Brain pericyte (primary cell): Measurements from ENCODE around the gene C8A.

Experiments
- DNase-seq: peaks from one replicate; pipeline ENCODE4 v3.0.0-alpha.2; 2012; ENCODE audit warnings: low read depth, low spot score

C8A gene

GRCh38 chr1:56924116-56924515 lies 69.5 kb downstream of the C8A start:
- no peak for DNase-seq

DNA sequence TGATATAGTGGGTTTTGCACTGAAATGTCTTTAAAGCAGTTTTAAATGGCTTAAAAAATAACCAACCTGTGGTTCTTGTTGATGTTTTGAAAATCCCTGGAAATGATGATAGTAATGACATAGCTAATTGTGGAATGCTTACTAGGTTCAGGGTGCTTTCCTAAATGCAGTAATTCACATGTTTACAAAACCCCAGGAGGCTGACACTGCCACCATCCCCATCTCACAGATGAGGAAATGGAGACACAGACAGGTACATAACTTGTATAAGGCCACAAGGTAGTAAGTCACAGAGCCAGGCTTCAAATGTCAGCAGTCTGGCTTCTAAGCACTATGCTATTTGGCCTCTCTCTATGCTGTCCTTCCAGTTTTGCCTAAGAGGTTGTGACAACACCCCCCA lies 70.6 kb downstream of the C8A start:
- DNase-seq, result no peak

DNA sequence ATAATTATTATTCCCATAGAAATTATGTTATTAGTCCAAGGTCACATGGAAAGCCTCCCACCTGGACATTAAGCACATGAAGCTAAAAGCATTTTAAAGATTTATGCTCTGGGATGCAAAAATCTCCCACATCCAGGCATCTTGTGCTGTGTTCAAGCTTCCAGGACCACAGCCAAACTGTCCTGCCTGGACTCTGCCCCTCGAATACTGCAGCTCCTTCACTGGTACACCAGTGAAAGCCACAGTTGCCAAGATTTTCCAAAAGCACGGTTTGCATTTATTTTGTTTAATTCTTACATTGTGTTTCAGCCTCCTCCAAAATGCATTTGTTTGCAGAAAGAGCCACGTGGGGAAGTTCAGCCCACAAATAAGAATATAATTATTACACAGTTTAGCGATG lies 72.6 kb downstream of the C8A start:
- DNase-seq, result no peak

DNA sequence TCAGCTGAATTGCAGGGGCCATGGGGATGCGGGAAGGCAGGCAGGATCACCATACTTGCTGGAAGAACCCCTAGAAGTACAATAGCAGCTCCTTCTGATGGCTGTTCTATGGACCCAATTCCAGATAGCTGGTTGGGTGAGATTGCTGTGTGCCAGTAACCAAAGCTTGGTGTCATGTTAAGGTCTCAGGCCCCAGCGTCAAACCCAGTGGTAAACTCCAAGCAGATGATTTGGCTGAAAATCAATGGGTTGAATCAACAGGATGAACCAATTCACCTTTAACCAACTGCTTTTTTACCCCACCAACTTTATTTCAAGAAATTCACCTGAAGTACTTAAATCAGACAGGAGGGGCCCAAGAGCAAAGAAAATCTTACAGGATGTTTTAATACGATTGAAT lies 73.4 kb downstream of the C8A start:
- DNase-seq, result no peak

- DNase-seq, result no peak
These were observed 74.9 kb downstream of the C8A start for GRCh38 chr1:56929492-56929891.

DNA sequence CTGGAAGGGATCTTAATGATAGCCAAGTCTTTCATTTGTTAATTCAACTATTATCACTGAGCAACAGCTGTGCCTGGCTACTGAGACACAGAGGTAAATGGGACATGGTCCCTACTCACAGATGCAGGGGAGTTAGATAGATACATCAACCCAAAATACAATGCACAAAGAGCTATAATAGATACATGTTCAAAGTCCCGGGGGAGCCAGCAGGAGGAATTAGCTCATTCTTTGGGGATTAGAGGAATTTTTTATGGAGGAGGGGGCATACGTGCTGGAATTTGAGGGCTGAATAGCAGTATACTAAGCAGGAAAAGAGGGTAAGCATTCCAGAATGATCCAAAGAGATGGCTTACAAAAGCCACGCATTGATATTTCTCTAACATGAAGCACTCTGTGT lies 76.6 kb downstream of the C8A start:
- DNase-seq, result no peak

DNA sequence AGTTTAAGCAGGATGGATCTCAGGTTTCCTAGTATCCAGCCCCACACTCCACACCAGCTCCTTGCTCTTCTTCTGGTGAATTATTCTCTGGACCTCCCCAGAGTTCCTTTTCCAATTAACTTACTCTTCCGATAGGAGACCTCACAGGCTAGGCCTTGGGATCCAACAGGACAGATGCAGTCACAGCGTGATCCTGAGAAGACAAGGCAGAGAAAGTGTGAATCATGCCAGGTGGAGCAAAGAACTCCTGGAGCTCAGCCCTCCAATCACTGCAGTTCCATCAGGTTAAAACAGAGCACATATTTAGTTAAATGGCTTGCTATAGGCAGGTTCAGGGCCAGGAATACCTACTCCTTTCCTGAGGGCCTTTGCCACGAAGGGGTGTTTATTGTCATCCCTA lies 77.1 kb downstream of the C8A start:
- DNase-seq, result no peak

DNA sequence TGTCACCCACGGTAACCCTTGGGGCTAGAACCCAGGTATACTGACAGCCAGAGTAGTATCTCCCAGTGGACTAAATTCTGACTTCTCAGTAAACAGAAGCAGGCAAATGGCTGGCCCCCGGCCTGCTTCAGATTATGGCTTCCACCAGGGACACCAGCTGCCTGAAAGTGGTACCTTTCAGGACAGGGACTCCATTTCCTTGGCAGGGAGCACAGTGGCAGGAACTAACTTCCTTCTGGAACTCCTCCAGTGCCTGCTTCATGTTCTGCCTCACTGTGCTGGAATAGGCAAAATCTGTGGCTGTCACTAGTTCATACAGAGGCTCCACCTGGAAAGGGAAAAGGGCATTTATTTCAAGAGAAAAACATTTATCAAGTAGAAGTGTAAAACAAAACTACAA lies 78.6 kb downstream of the C8A start:
- no peak for DNase-seq

- no peak for DNase-seq
These were observed 79.0 kb downstream of the C8A start for GRCh38 chr1:56933606-56934005.

GRCh38 chr1:56934430-56935060 lies 79.9 kb downstream of the C8A start:
- no peak for DNase-seq

- no peak for DNase-seq
These were observed 84.0 kb downstream of the C8A start for GRCh38 chr1:56938646-56939045.

GRCh38 chr1:56939209-56939608 lies 84.6 kb downstream of the C8A start:
- no peak for DNase-seq

GRCh38 chr1:56940039-56940438 lies 85.4 kb downstream of the C8A start:
- no peak for DNase-seq

- DNase-seq, result no peak
These were observed 93.9 kb downstream of the C8A start for GRCh38 chr1:56948403-56949023.

- no peak for DNase-seq
These were observed 97.9 kb downstream of the C8A start for GRCh38 chr1:56952501-56952900.

DNA sequence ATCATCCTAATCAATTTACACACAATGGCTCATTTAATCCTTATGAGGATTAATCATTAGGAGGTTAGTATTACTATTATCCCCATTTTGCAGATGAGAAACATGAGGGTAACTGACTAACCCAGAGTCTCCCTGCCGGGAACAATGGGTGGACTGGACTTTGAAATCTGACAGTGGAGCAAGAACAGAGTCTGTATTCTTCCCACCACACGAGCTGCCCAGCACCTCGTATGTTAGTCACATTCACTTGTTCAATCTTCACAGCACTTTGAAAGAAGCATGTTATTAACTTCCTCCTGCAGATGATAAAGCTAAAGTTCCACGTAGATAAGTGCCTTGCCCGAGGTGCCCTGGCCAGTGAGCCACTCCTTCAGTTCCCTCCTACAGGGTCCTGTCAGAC lies 98.8 kb downstream of the C8A start:
- no peak for DNase-seq

DNA sequence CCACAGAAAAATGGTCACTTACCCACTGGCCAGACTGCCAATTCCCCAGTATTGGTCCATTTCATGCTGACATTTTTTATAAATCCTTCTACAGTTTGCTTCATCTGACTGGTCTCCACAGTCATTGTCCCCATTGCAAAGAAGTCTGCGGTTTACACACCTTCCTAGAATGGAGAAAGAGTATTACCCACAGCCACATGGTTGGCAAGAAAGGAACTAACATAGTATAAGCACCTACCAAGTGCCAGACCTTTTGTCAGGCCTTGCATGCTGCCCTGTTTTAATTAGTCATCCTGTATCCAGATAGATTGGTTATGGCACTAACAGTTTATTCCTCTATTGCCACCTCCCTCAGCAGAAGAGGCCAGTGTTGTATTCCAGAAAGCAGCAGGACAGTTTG lies 100.1 kb downstream of the C8A start:
- DNase-seq, result no peak

DNA sequence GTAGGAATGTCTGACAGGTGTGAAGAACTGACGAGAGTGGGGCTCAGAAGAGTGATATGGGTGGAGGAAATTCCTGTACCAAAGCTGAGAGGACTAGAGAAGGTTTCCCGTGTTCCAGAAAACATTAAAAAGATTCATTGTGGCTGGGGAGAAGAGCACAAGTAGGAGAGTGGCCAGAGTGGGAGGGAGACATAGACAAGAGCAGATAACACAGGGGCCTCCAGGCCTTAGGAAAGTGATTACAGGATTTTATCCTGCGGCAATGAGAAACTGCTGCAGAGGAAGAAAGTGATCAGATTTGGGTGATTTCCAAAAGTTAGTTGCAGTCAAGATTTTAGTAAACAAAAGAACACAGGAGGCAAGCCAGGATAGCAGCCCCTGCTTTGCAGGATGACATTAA lies 103.3 kb downstream of the C8A start:
- no peak for DNase-seq

GRCh38 chr1:56958526-56958925 lies 103.9 kb downstream of the C8A start:
- DNase-seq, result no peak

GRCh38 chr1:56961426-56961825 lies 106.8 kb downstream of the C8A start:
- no peak for DNase-seq

GRCh38 chr1:56963667-56964066 lies 109.1 kb downstream of the C8A start:
- no peak for DNase-seq

- DNase-seq, result no peak
These were observed 109.9 kb downstream of the C8A start for GRCh38 chr1:56964349-56965017.

DNA sequence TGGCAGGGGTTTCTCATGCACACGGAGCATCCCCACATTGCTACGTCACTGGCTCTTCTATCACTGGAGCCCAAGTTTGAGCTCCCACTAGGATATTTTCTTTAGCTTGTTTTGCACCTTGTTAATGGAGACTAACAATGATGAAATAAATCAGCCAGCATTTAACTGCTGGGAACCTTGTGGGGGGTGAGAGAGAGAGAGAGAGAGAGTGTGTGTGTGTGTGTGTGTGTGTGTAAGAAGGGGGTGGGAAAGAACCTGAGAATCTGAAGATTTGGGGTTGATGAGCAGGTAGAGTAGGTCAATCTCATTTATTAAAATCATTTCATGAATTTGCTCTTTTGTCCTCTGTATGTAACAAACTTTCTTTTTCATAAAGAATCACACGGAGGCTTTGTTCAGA lies 110.6 kb downstream of the C8A start:
- DNase-seq, result no peak
